Germinal center (tissue), 1 donor: Measurements from ENCODE around the gene MTCH1.

Experiments used
- DNase-seq: peaks from one replicate; pipeline ENCODE4 v3.0.0; 2012; ENCODE audit warnings: mixed read lengths, low spot score

The MTCH1 gene

GRCh38 chr6:36970892-36971842, 14.8 kb downstream of the MTCH1 start:
- DNase-seq: no peak

GRCh38 chr6:36969988-36970891, 15.8 kb downstream of the MTCH1 start:
- DNase-seq: no peak

GRCh38 chr6:36969240-36969691, 16.7 kb downstream of the MTCH1 start:
- DNase-seq: no peak

- DNase-seq: no peak
These were observed 17.6 kb downstream of the MTCH1 start for GRCh38 chr6:36968266-36968977.

- DNase-seq: no peak
These were observed 18.2 kb downstream of the MTCH1 start for GRCh38 chr6:36967757-36968156.

- DNase-seq: no peak
These were observed 18.7 kb downstream of the MTCH1 start for GRCh38 chr6:36967301-36967700.

GRCh38 chr6:36964908-36965307, 21.1 kb downstream of the MTCH1 start:
- no peak for DNase-seq

GRCh38 chr6:36964349-36964748, 21.6 kb downstream of the MTCH1 start:
- DNase-seq: no peak

- DNase-seq: peak; percentile 84
These were observed 22.3 kb downstream of the MTCH1 start for GRCh38 chr6:36963451-36964290.

- peak; percentile 91 for DNase-seq
These were observed 23.1 kb downstream of the MTCH1 start for GRCh38 chr6:36962874-36963273.

GRCh38 chr6:36961441-36962435, 24.3 kb downstream of the MTCH1 start:
- DNase-seq: no peak

GRCh38 chr6:36959555-36960250, 26.3 kb downstream of the MTCH1 start:
- no peak for DNase-seq

GRCh38 chr6:36958775-36959554, 27.0 kb downstream of the MTCH1 start:
- DNase-seq: no peak

- DNase-seq: no peak
These were observed 28.2 kb downstream of the MTCH1 start for GRCh38 chr6:36957773-36958271.

- no peak for DNase-seq
These were observed 29.6 kb downstream of the MTCH1 start for GRCh38 chr6:36956446-36956820.

GRCh38 chr6:36955671-36956445, 30.1 kb downstream of the MTCH1 start:
- no peak for DNase-seq

- no peak for DNase-seq
These were observed 30.9 kb downstream of the MTCH1 start for GRCh38 chr6:36955136-36955535.
